Measurements from ENCODE around the gene BASP1. TPM values are rescaled to one million over a fixed set of nuclear protein-coding genes. Genes with fewer than 3 reads are reported as not detected.

BASP1 gene
- total RNA-seq, 6 experiments from 2014 or later = 101 to 158 (median 151) TPM

DNA sequence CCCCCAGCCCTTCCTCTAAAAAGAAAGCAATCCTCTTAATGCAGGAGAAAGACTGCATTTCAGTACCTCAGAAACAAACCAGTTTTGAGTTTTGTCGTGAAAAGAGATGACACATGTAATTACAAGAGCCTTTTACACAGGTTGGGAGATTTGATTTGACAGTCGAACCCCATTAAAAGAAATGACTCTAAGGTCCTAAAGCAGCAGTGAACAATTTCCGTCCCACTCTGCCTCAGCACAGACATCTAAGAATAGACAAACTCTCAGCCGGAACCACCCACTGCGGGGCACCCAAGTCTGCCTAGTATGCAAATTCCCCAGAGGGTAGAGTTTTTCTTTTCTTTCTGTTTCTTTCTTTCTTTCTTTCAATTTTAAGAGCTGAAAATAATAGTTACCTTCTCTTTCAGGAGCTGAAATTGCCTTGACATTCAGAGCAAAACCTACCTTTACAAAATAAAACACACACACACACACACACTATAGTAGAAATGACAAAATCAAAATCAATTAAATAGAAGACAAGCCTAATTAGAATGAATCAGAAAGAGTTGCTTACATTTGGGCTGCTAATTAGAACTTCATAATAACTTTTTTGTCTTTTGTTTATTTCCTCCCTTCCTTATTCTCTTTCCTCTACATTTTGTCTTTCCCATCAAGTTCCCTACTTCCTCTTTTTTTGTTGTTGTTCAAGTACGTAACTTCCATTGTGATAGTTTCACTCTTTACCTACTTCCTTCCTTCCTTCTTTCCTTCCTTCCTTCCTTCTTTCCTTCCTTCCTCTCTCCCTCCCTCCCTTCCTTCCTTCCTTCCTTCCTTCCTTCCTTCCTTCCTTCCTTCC, 65.1 kb downstream of the BASP1 start:
- H3K9me3 Mint-ChIP-seq = no peaks in the 10 kb centered on the region
- H3K27me3 Mint-ChIP-seq (ENCODE audit: insufficient read depth) = peaks cover 3% of the 10 kb centered on the region
- no peak for DNase-seq
- no peak overlapping the region for H3K27ac Mint-ChIP-seq
- no peak for TF ChIP-seq CTCF (IDR thresholded peaks at IDR 0.05)
- H3K36me3 Mint-ChIP-seq (ENCODE audit: low read depth) = peaks cover 5% of the 10 kb centered on the region; the same call in 1 of the 2 replicates
- no peak overlapping the region for H3K4me3 Mint-ChIP-seq
- H3K4me1 Mint-ChIP-seq (ENCODE audit: low read depth) = 0 out of 2 replicates have a peak, but pooled peaks cover 5% of the 10 kb centered on the region

DNA sequence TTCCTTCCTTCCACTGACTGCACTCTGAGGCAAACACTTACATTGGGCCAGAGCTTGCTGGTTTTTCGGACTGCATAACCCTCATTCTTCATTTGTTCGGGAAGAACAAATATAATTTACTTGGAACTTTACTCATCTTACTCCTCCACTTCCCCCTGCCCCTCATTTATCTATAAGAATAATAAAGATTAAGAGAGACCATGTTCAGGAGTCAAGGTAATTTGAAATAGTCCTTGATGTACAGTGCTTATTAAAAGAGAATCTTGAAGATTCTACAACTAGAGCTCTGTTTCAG, 65.6 kb downstream of the BASP1 start:
- H3K27me3 Mint-ChIP-seq (ENCODE audit: insufficient read depth) = peaks cover 4% of the 10 kb centered on the region
- no peak for DNase-seq
- TF ChIP-seq CTCF (IDR thresholded peaks at IDR 0.05) = no peak
- peaks cover 5% of the 10 kb centered on the region; the same call in 1 of the 2 replicates for H3K36me3 Mint-ChIP-seq (ENCODE audit: low read depth)
- H3K27ac Mint-ChIP-seq = no peak overlapping the region
- 0 out of 2 replicates have a peak, but pooled peaks cover 5% of the 10 kb centered on the region for H3K4me1 Mint-ChIP-seq (ENCODE audit: low read depth)
- H3K9me3 Mint-ChIP-seq = no peaks in the 10 kb centered on the region
- H3K4me3 Mint-ChIP-seq = no peak overlapping the region

- Mint-ChIP-seq H3K36me3 (ENCODE audit: low read depth) (no peaks in the 10 kb centered on the region), H3K4me1 (ENCODE audit: low read depth) (peaks cover 7% of the 10 kb centered on the region), H3K9me3 (no peaks in the 10 kb centered on the region), H3K4me3 (no peak overlapping the region), H3K27ac (no peak overlapping the region), H3K27me3 (ENCODE audit: insufficient read depth) (peaks cover 14% of the 10 kb centered on the region)
- no peak for TF ChIP-seq CTCF (IDR thresholded peaks at IDR 0.05)
- DNase-seq = no peak
Measured at GRCh38 chr5:17287501-17288155, 70.2 kb downstream of the BASP1 start.

GRCh38 chr5:17288570-17288969, 71.1 kb downstream of the BASP1 start:
- no peaks in the 10 kb centered on the region for H3K36me3 Mint-ChIP-seq (ENCODE audit: low read depth)
- H3K27ac Mint-ChIP-seq = no peak overlapping the region
- TF ChIP-seq CTCF (IDR thresholded peaks at IDR 0.05) = no peak
- no peak for DNase-seq
- H3K27me3 Mint-ChIP-seq (ENCODE audit: insufficient read depth) = peaks cover 14% of the 10 kb centered on the region
- no peaks in the 10 kb centered on the region for H3K9me3 Mint-ChIP-seq
- H3K4me1 Mint-ChIP-seq (ENCODE audit: low read depth) = peaks cover 7% of the 10 kb centered on the region
- no peak overlapping the region for H3K4me3 Mint-ChIP-seq

GRCh38 chr5:17289681-17290539, 72.5 kb downstream of the BASP1 start:
- no peak overlapping the region for H3K27ac Mint-ChIP-seq
- peaks cover 21% of the 10 kb centered on the region for H3K27me3 Mint-ChIP-seq (ENCODE audit: insufficient read depth)

More at GRCh38 chr5:17289681-17290539, 72.5 kb downstream of the BASP1 start:
- Mint-ChIP-seq H3K36me3 (ENCODE audit: low read depth) (no peaks in the 10 kb centered on the region), H3K4me3 (no peak overlapping the region), H3K4me1 (ENCODE audit: low read depth) (peaks cover 7% of the 10 kb centered on the region), H3K9me3 (no peaks in the 10 kb centered on the region)
- no peak for TF ChIP-seq CTCF (IDR thresholded peaks at IDR 0.05)
- DNase-seq = no peak
